ENCODE results near the gene ZNF787.

- TF ChIP-seq POLR2A (IDR thresholded peaks at IDR 0.05; ENCODE audit: low read length) (no peak), GATA1 (IDR thresholded peaks at IDR 0.05; ENCODE audit: low read depth, low read length) (no peak)
Measured at GRCh38 chr19:56112313-56112709, 8.8 kb downstream of the ZNF787 start.

Measured in erythroblast (primary cell).